Right lobe of liver (tissue), 4 donors: Measurements from ENCODE around the gene UNC13B.

Experiments
- POLR2A ChIP-seq: fragments of 450-650 bp; IDR thresholded peaks from one replicate; pipeline ENCODE4 v1.6.1; 2017; ENCODE audit warnings: antibody characterized with exemption, mild to moderate bottlenecking
- TF ChIP-seq, protein P1 (sequence below), 4 donors: fragments of 200-600 bp in 3 of 4; fragments of 450-650 bp in 1 of 4; IDR thresholded peaks; one replicate each; pipeline versions ENCODE4 v1.5.1 to v1.8.0; 2016 to 2022; ENCODE audit warnings: antibody characterized with exemption in 4 of 4, mild to moderate bottlenecking in 2 of 4
- donor health status: DM: no; HTN: no; CAD: no.
- donor health status: DM: no; HTN: no; CAD: no.
- donor health status: DM: no; HTN: yes; CAD: no.

DNA sequence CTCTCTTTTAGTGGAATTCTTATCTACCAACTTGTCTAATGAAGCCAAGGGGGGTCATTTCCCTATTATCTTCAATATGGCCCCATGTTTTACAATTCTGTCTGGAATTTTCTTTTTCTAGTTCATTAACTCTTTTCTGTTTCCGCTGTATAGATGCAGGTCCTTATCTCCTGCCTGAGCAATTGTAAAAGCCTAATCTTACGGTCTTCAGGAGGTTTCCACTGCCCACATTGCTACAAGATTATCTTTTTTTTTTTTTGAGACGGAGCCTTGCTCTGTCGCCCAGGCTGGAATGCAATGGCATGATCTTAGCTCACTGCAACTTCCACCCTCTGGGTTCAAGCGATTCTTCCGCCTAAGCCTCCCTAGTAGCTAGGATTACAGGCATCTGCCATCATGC, 132.3 kb downstream of the UNC13B start:
- TF ChIP-seq, protein P1, sequence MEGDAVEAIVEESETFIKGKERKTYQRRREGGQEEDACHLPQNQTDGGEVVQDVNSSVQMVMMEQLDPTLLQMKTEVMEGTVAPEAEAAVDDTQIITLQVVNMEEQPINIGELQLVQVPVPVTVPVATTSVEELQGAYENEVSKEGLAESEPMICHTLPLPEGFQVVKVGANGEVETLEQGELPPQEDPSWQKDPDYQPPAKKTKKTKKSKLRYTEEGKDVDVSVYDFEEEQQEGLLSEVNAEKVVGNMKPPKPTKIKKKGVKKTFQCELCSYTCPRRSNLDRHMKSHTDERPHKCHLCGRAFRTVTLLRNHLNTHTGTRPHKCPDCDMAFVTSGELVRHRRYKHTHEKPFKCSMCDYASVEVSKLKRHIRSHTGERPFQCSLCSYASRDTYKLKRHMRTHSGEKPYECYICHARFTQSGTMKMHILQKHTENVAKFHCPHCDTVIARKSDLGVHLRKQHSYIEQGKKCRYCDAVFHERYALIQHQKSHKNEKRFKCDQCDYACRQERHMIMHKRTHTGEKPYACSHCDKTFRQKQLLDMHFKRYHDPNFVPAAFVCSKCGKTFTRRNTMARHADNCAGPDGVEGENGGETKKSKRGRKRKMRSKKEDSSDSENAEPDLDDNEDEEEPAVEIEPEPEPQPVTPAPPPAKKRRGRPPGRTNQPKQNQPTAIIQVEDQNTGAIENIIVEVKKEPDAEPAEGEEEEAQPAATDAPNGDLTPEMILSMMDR (IDR thresholded peaks at IDR 0.05): no peak
- no peak for TF ChIP-seq POLR2A
